GM10266 (cell line): ENCODE data around the gene CDR2L.

Source experiments
- DNase-seq: peaks from one replicate; pipeline ENCODE4 v3.0.0; 2012; ENCODE audit errors: extremely low spot score
- CTCF ChIP-seq: IDR thresholded peaks from 2 replicates; pipeline ENCODE4 v1.5.1; 2012; ENCODE audit warnings: mild to moderate bottlenecking, low read depth; ENCODE audit not compliant: control insufficient read depth, insufficient read depth; ENCODE audit errors: missing control alignments

Gene CDR2L

GRCh38 chr17:74987418-74987908 lies at the start of gene CDR2L:
Gene CDR2L (plus strand): TSS chr17:74987632. CDS start chr17:74988044, 412 bp downstream.
- DNase-seq = peak; percentile 97
- no peak for TF ChIP-seq CTCF

- no peak for TF ChIP-seq CTCF
- no peak for DNase-seq
Observed at GRCh38 chr17:74938194-74938950, 49.1 kb upstream of the CDR2L start.

- TF ChIP-seq CTCF = no peak
Observed at GRCh38 chr17:74939534-74939933, 47.9 kb upstream of the CDR2L start.

GRCh38 chr17:74941128-74941725 lies 46.2 kb upstream of the CDR2L start:
- no peak for TF ChIP-seq CTCF

More at GRCh38 chr17:74939534-74939933, 47.9 kb upstream of the CDR2L start:
- DNase-seq = no peak

GRCh38 chr17:74943808-74944522 lies 43.5 kb upstream of the CDR2L start:
- no peak for DNase-seq
- TF ChIP-seq CTCF = no peak

More at GRCh38 chr17:74941128-74941725, 46.2 kb upstream of the CDR2L start:
- no peak for DNase-seq

GRCh38 chr17:74945543-74945942 lies 41.9 kb upstream of the CDR2L start:
- peak; percentile 92 for DNase-seq
- no peak for TF ChIP-seq CTCF

- no peak for TF ChIP-seq CTCF
- no peak for DNase-seq
Observed at GRCh38 chr17:74946641-74947040, 40.8 kb upstream of the CDR2L start.
